GM12865 (cell line): Measurements from ENCODE around the gene LZTS2.
"Not testable (repeated sequence)": the region's sequence is repeated elsewhere in the genome, so short reads cannot be mapped to it uniquely, and the experiment has no call there.

Source experiments
- DNase-seq: peaks from one replicate; pipeline ENCODE4 v3.0.0; 2010; ENCODE audit warnings: low read depth
- H3K4me3 ChIP-seq: 2 replicates; pipeline ENCODE4 v1.5.1; 2011; ENCODE audit warnings: mild to moderate bottlenecking, low read depth, low read length, control low read depth
- TF ChIP-seq, protein P1 (sequence below): IDR thresholded peaks from 2 replicates; pipeline ENCODE4 v1.5.1; 2011; ENCODE audit warnings: low read length, control low read depth, low read depth, inconsistent platforms; ENCODE audit not compliant: insufficient read depth; ENCODE audit errors: missing control alignments

The LZTS2 gene

DNA sequence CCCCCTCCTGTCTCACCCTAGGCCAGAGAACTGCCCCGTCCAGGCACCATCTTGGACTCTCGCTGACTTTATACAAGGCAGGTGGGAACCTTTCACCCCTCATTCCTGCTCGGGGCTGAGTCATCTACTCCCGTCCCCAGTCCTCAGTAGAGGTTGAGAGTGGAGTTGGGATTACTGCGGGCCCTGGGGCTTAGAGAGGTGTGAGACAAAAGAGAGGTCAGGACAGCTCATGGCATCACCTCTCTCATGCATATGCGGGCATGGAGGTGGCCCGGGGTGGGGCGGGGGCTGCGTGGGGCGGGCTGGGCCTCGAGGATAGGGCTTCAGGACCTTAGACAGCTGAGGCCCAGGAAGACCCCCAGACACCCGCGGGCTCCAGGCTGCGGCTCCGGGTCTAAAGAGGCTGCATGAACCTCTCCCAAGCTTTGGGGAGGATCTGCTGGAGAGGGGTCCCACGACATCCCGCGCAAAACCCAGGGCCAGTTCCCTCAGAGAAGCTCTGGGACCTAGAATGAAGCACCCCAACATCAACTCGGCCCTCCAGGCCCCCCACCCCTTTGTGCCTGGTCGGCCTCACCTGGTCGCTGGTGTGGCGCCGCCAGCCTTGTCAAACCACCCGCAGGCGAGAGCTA is 31.0 kb downstream of the LZTS2 start:
- no peak for DNase-seq
- TF ChIP-seq, protein P1, sequence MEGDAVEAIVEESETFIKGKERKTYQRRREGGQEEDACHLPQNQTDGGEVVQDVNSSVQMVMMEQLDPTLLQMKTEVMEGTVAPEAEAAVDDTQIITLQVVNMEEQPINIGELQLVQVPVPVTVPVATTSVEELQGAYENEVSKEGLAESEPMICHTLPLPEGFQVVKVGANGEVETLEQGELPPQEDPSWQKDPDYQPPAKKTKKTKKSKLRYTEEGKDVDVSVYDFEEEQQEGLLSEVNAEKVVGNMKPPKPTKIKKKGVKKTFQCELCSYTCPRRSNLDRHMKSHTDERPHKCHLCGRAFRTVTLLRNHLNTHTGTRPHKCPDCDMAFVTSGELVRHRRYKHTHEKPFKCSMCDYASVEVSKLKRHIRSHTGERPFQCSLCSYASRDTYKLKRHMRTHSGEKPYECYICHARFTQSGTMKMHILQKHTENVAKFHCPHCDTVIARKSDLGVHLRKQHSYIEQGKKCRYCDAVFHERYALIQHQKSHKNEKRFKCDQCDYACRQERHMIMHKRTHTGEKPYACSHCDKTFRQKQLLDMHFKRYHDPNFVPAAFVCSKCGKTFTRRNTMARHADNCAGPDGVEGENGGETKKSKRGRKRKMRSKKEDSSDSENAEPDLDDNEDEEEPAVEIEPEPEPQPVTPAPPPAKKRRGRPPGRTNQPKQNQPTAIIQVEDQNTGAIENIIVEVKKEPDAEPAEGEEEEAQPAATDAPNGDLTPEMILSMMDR, result no peak

DNA sequence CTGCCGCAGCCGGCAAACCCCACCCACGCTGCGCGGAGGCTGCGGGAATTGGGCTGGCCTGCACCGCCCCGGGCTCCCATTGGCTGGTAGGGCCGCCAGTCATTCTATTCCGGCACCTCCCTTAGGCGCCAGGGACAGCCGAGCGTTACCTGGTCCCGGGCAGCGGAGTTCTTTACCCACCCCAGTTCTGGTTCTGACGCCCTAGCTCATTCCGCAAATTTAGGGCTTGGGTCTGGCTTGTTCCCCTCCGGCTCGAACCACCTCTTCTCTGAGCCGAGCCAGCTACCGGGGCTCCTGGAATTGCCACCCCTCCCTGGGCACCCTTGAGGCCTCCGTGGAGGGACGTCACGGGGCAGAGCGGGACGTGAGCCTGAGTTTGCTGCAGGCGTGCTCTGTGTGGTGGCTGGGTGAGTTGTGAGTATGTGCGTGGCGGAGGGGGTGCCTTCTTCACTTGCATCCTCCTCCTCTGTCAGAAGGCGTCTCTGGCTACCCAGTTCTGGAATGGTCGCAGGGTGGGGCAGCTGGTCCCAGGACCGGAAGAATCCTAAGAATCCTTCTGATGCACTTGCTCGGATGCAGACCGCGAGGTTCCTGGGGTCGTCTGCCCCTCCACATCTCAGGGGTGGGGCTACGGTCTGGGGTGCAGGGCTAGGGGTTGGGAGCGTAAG is 31.7 kb downstream of the LZTS2 start, which contains the start of the genes PDZD7 and SFXN3:
Gene PDZD7, minus strand, starts transcription at position 2 of the 668 bp plus-strand sequence. CDS start 910 bp downstream, outside the sequence.
Gene SFXN3, plus strand, starts transcription at position 107 of the 668 bp plus-strand sequence. CDS start 3,461 bp downstream, outside the sequence.
- peak; percentile 97 for DNase-seq
- TF ChIP-seq, protein P1, result no peak
- peak within 1 kb of the TSS; percentile 56 for H3K4me3 ChIP-seq

More for the DNA sequence above, 31.0 kb downstream of the LZTS2 start:
- H3K4me3 ChIP-seq, result peak overlapping the region; percentile 56

DNA sequence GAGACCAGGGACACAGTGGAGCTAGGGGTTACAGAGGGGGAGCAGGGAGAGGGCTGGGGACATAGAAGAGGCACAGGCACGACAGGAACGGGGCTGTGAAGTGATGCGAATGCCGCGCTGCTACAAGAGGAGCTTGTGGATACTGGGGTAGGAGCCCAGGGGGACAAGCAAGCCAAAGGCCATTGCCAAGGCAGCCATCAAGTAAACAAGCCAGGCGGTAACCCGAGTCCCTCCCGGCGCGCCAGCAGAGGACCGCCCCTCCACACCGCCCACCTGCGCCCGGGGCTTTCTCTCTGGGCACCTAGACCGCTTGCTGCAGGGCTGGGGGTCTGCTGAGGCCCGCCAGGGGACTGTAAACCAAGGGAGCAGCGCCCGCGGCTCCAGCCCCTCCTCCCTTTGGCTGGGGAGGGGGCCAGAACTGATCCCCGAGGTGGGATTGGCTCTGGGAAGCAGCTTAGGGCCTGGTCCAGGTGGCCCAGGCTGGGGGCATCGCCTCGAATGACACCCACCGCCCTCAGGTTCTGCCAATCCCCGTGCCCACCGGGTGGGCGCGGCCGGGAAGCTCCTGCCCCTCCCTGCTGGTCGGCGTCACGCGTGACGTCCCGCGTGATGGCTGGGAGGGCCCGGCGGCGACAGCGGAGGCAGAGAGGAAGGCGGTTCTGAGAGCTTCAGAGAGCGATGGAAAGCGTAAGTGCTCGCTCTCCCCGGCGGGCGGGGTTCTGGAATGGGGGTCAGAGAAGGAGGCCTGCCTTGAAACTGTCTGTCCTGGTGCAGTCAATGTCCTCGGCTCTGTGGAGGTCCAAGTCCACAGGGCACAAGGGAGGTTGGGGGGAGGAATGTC is 32.4 kb downstream of the LZTS2 start:
- peak overlapping the region; percentile 56 for H3K4me3 ChIP-seq
- TF ChIP-seq, protein P1, result no peak
- DNase-seq, result peak; percentile 45

DNA sequence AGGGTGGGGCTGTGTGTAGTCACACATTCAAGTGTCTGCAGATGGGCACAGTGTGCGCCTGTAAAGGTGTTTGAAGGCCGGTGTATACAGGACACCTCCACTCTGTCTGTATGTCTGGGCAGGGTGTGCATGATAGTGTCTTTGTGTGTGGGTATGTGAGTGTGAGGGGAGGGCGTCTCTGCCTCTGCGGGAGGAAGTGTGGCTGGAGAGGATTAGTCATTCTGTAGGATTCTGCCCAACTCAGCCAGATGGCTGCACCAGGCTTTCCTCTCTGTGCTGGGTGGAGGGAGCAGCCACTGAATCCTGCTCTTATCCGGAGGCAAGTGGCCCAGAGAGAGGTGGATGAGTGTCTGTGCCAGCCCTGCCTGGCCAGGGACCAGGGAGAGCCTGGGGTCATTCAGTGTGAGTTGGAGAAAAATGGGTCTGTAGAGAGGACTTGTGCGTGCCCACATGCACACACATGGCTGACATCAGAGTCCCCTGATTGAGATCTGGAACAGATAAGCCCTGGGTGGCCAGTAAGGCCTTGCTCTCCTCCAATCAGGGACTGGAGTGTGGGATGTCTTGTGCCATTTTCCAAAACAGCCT is 33.1 kb downstream of the LZTS2 start:
- TF ChIP-seq, protein P1, result no peak
- no peak for DNase-seq
- H3K4me3 ChIP-seq, result no peak overlapping the region; the same call in 1 of the 2 replicates

DNA sequence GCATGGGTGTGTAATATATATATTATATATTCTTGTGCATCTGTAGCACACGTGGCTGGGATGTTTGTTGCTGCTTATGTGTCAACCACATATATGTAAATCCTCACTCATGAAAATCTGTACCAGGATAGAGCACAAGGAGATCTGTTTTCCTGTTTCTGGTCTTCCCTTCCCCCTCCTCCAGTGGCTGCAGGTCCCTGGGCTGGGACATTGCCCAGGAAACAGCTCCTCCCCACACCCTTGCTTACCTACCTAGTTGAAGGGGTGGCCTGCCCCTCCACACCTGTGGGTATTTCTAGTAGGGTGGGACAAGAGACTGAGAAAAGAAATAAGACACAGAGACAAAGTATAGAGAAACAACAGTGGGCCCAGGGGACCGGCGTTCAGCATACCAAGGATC is 33.7 kb downstream of the LZTS2 start:
- TF ChIP-seq, protein P1, result no peak
- no peak overlapping the region for H3K4me3 ChIP-seq
- DNase-seq, result no peak

DNA sequence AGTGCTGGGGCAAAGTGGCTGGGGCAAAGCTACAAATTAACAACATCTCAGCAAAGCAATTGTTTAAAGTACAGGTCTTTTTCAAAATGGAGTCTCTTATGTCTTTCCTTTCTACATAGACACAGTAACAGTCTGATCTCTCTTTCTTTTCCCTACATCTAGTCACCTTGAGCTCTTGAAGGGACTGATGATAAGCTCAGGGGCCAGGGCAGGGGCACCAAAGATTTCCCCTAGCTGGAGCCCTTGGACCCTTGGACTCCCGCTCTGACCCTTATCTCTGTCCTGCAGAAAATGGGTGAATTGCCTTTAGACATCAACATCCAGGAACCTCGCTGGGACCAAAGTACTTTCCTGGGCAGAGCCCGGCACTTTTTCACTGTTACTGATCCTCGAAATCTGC is 34.8 kb downstream of the LZTS2 start:
- not testable (repeated sequence) for H3K4me3 ChIP-seq, DNase-seq
